Activated effector memory CD4-positive, alpha-beta T cell treated with Interleukin-2 at 50 U/mL for 16 hours (primary cell): Measurements from ENCODE around the gene PTPRO.

Experiments
- DNase-seq: peaks from one replicate; pipeline ENCODE4 v3.0.0-alpha.2; 2020

Gene PTPRO

GRCh38 chr12:15355766-15356165 is 33.5 kb downstream of the PTPRO start:
- DNase-seq: no peak

DNA sequence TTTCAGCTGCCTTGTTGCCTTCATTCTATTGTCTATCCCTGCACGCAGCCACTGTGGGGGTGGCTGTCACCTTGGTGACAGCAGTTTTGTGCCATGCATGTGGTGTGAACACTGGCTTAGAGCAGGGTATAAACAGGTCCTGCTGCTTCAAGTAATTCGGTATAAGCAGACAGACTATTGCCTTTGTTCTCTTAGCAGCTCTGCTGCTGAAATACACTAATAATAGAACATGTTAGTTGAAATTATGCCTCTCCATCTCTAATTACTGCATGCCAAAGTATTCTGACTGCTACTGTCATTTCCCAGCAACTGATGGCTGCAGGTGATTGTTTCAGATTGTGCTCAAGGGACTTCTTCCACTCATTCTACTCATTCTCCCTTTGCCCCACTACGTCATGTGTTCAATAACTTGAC is 34.6 kb downstream of the PTPRO start:
- DNase-seq: no peak

- no peak for DNase-seq
Observed at GRCh38 chr12:15364221-15365160, 42.2 kb downstream of the PTPRO start.

DNA sequence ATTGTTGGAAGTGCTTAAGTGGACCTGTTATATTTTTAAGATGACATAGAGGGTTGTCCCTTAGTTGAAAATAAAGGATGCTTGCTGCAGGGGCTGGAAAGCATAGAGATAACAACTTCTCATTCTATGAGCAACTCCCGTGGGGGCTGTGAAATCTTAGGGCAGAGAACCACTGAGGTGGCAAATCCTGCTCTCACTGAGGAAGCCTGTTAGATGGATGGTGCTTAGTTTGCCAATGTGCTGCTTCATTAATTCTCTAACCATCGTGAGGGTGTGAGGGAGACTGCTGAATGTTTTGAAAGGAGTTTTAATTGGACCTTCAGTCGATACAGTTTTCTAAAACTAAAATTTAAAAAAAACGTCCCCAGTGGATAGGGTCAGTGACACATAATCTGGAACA is 46.5 kb downstream of the PTPRO start:
- no peak for DNase-seq

DNA sequence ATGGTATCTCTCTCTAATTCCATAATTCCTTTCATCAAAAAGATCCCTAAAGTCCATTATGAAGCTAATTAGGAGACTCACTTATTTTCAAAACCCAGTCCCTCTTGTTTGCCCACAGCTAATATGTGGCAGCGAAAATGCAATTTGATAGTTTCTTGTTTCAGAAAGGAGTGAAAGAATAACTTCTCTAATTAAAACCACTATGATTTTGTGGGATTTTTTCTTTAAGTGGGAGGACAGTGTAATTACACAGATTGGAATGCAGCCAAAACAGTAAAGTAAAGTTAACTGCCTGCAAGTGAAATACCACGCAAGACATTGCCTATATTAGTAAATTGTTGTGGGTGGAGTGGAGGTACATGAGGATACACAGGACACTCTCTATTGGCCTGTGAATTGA is 50.0 kb downstream of the PTPRO start:
- DNase-seq: no peak

DNA sequence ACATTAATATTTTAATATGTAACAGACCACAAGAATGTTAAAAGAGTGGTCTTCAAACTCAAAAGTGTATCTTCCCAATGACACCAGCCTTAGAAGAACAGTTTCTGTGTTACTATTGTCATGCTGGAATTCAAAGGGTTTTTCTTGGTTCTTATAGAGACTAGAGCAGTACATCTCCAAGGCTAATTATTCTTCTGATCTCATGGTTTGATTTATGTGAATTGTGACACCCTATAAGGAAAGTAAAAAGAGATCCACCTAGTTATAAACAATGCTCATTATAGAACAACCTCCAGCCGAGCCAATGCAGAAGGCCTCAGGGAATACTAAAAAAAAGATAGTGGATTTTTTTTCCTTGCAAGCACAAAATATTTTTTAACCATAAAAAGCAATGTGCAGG is 65.5 kb downstream of the PTPRO start:
- DNase-seq: no peak

DNA sequence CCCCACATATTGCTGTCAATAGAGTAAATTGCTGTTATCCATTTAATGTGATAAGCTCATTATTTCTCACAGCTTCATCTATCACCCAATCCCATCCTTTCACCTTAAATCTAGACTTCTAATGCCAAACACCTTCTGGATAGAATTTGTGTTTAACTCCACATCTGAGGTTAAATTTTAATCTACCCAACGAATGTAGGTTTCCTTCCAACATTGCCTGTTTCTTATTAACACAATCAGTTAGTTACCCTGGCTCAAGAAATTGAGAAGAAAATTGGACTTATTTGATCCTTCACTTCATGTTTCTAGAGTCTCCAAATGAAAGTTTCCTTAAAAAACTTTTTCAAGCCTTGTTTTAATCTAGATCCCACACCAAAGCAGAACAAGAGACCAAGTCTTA is 67.3 kb downstream of the PTPRO start:
- no peak for DNase-seq

DNA sequence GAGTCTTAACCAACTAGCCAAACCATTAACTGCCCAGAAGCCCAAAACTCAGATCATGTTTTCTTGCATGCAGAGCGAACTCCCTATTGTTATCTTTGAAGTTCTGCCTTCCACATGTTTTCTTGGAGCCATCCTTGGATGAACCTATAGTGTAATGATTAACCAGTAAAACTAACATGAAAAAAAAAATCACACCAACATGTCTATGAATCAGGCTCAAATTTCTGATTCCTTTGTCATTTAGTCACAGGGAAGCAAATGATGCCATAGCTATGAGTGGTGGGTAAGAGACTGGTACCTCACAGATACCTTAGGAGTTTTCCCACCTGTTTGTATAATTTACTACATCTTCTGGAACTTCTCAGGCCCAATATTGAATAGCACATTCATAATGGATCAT is 70.7 kb downstream of the PTPRO start:
- no peak for DNase-seq

DNA sequence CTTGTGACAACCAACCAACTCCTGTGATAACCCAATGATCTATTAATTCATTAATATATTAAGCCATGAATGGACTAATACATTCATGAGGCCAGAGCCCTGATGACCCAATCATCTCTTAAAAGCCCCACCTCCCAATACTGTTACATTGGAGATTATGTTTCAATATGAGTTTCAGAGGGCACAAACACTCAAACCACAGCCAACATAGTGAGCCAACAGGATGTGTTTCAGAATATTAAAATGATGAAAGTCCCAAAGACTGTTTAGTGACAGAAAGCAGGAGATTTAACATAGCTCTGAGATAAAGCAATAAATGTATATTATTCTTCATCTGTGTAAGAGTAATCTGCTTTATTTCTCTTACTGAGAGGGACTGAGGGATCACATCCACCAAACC is 71.7 kb downstream of the PTPRO start:
- no peak for DNase-seq

GRCh38 chr12:15404485-15404884 is 82.2 kb downstream of the PTPRO start:
- no peak for DNase-seq

DNA sequence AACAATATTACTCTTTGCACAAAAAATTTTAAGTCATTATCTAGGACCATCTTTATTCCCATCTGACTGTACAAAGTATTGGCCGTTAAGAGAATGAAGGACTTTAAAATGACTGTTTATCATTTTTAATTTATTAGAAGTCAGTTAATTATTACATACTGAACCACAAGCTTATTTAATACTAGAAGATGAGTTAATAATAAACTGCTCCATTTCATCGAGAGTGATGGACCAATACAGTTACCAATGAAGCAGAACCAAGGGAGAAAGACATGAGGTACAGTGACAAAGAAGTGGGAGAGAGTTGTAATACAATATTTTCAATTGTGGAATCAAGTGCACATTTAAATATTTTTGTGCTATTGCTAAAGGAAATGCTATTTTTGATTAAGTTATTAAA is 83.3 kb downstream of the PTPRO start:
- no peak for DNase-seq

GRCh38 chr12:15407025-15407424 is 84.7 kb downstream of the PTPRO start:
- no peak for DNase-seq

DNA sequence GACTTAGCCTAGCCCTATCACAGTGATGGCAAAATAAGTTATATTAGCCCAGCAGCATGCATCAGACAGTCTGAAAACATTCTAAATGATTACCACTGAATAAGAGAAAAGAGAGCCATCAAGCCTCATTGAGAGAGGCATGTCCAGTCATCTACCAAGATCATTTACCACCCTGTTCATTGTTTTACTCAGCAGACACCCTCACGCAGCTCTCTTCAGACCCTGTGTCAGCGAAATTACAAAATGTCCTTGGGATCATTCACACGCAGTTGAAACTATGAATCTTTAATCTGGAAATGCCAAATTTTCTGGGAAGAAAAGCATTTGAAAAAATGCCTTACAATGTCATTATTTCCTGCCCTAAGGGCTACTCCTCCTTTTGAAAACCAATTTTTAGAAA is 89.5 kb downstream of the PTPRO start:
- DNase-seq: no peak

- DNase-seq: no peak
Observed at GRCh38 chr12:15417691-15418090, 95.4 kb downstream of the PTPRO start.

- DNase-seq: no peak
Observed at GRCh38 chr12:15423629-15424028, 101.3 kb downstream of the PTPRO start.

GRCh38 chr12:15427913-15428312 is 105.6 kb downstream of the PTPRO start:
- no peak for DNase-seq

- DNase-seq: no peak
Observed at GRCh38 chr12:15428632-15429031, 106.3 kb downstream of the PTPRO start.

GRCh38 chr12:15429262-15429661 is 107.0 kb downstream of the PTPRO start:
- no peak for DNase-seq

DNA sequence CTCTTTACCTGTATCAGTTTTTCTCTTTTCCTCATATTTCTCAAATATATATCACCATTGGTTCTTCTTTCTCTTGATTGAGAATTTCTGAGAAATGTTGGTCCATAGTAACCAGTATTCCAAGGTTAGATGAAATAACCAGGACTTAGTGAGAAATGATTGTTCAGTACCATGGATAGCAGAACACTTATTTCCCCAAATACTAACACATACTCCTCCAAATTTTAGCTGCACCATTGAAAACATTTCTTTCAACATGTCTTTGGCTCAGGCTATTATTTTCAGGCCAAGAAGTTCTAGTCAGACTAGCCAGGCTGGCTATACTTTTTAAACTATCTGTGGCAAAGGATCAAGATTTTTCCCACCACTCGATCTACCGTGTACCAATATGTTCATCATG is 113.3 kb downstream of the PTPRO start:
- no peak for DNase-seq

DNA sequence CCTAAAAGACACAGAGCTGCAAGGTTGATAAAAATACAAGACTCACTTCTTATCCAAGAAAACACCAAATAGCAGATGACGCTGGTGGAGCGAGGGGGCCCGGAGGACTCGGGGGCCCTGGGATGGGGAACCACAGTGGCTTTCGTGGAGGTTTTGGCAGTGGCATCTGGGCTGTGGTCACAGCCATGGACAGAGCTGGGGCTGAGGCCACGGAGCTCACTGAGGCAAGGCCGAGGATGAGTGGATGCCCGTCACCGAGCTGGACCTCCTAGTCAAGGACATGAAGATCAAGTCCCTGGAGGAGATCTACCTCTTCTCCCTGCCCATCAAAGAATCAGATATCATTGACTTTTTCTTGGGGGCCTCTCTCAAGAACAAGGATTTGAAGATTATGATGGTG is 117.2 kb downstream of the PTPRO start:
- DNase-seq: no peak

DNA sequence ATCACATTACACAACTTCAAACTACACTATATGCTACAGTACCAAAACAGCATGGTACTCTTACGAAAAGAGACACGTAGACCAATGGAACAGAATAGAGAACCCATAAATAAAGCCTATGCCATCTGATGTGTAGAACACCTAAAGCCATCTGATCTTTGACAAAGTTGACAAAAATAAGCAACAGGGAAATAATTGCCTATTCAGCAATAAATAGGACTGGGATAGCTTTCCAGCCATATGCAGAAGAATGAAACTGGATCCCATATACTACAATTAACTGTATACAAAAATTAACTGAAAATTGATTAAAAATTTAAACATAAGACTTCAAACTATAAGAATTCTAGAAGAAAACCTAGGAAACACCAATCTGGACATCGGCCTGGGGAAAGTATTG is 120.7 kb downstream of the PTPRO start:
- no peak for DNase-seq

- no peak for DNase-seq
Observed at GRCh38 chr12:15443611-15444010, 121.3 kb downstream of the PTPRO start.

DNA sequence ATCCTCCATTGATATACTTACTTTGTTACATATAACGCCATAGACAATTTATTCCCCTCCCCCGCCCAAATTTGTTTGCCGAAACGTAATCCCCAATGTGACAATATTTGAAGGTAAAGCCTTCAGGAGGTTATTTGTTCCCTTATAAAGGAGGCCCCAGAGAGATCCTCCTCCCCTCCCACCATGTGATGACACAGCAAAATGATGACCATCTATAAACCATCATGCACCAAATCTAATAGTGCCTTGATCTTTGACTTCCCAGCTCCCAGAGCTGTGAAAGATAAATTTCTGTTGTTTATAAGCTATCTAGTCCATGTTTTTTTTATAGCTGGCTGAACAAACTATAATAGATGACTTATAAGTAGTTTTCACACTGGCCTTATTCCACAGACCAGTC is 122.2 kb downstream of the PTPRO start:
- DNase-seq: no peak

DNA sequence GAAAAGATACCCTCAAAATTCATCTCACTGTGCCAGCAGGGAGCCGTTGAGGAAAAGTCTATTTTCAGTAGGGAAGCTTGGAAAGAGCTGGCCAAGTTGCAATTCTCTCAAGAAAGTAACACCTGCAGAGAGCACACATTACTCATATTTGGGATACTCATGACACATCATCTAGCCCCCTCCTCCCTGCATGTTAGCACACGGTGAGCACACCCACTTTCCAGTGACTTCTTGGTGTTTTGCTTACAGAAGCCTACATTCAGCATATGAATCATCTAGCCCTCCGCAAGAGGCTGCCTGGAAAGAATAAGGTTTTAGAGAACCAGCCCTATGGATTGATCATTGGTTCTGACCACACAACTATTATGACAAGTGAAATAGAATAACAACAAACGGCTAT is 124.5 kb downstream of the PTPRO start:
- no peak for DNase-seq

DNA sequence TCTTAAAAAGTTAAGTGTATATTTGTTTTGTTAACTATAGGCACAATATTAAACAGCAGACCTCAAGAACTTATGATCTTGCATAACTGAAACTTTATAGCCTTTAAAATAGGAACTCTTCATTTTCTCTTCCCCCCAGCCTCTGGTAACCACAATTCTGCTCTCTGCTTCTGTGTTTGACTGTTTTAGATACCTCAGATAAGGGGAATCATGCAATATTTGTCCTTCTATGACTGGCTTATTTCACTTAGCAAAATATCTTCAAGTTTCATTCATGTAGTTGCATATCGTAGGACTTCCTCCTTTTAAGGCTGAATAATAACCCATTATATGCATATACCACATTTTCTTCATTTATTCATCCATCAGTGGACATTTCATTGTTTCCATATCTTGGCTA is 131.3 kb downstream of the PTPRO start:
- DNase-seq: no peak
